Liver (tissue), 3 donors: ENCODE measurements around the gene DLK2.

Source experiments
- CTCF ChIP-seq: fragments of 150-350 bp; IDR thresholded peaks from 2 replicates; pipeline ENCODE4 v1.5.1; 2017; ENCODE audit warnings: improper control_type of control experiment, low read depth, low read length; ENCODE audit not compliant: missing input control
- EGR1 ChIP-seq, 2 donors: IDR thresholded peaks; 2 replicates each; pipeline ENCODE4 v1.6.1; 2016 to 2018; ENCODE audit warnings: antibody characterized with exemption in 2 of 2, low read depth in 2 of 2
- FOXA1 ChIP-seq: IDR thresholded peaks from 2 replicates; pipeline ENCODE4 v1.6.1; 2016; ENCODE audit warnings: antibody characterized with exemption
- GABPA ChIP-seq, 2 donors: IDR thresholded peaks in 1 of 2; conservative IDR thresholded peaks in 1 of 2; 2 replicates each; pipeline ENCODE4 v1.6.1; 2016; ENCODE audit warnings: antibody characterized with exemption in 2 of 2, mild to moderate bottlenecking in 1 of 2, moderate library complexity in 1 of 2
- MAX ChIP-seq: IDR thresholded peaks from 2 replicates; pipeline ENCODE4 v1.6.1; 2016; ENCODE audit warnings: antibody characterized with exemption
- RAD21 ChIP-seq, 2 donors: IDR thresholded peaks; 2 replicates each; pipeline ENCODE4 v1.6.1; 2016; ENCODE audit warnings: antibody characterized with exemption in 2 of 2, mild to moderate bottlenecking in 2 of 2
- REST ChIP-seq: IDR thresholded peaks from 2 replicates; pipeline ENCODE4 v1.6.1; 2016; ENCODE audit warnings: antibody characterized with exemption, mild to moderate bottlenecking
- RXRA ChIP-seq, 2 donors: IDR thresholded peaks; 2 replicates each; pipeline ENCODE4 v1.6.1; 2017 to 2018; ENCODE audit warnings: antibody characterized with exemption in 2 of 2, mild to moderate bottlenecking in 1 of 2
- SP1 ChIP-seq: IDR thresholded peaks from 2 replicates; pipeline ENCODE4 v1.6.1; 2018; ENCODE audit warnings: antibody characterized with exemption, mild to moderate bottlenecking
- TAF1 ChIP-seq: conservative IDR thresholded peaks from 2 replicates; pipeline ENCODE4 v1.6.1; 2016; ENCODE audit warnings: antibody characterized with exemption, mild to moderate bottlenecking
- YY1 ChIP-seq: IDR thresholded peaks from 2 replicates; pipeline ENCODE4 v1.6.1; 2016; ENCODE audit warnings: antibody characterized with exemption, mild to moderate bottlenecking
- donor health status: healthy.
- donor health status: healthy.

GRCh38 chr6:43433148-43433547 lies 22.2 kb downstream of the DLK2 start:
- no peak for TF ChIP-seq RXRA (IDR thresholded peaks at IDR 0.05)
- no peak for TF ChIP-seq CTCF
- TF ChIP-seq MAX = no peak
- no peak for TF ChIP-seq REST
- TF ChIP-seq FOXA1 = no peak
- TF ChIP-seq EGR1 (IDR thresholded peaks at IDR 0.05; ENCODE audit: low read depth in 2 of 2) = no peak
- no peak for TF ChIP-seq RAD21 (IDR thresholded peaks at IDR 0.05)
- TF ChIP-seq SP1 = no peak
- TF ChIP-seq TAF1 = no peak
- TF ChIP-seq YY1 = no peak
- no peak for TF ChIP-seq GABPA (IDR thresholded peaks at IDR 0.05 in 1 of 2, conservative IDR thresholded peaks at IDR 0.05 in 1 of 2)
